Ovary (tissue), 9 donors: ENCODE measurements around the gene TMEM11. TPM values are rescaled to one million over a fixed set of nuclear protein-coding genes. Genes with fewer than 3 reads are reported as not detected.

ENCODE experiments used
- DNase-seq, 5 donors: peaks; one replicate each; pipeline ENCODE4 v3.0.0-alpha.2; 2019 to 2020
- H3K27ac ChIP-seq, 2 donors: fragments of 200-600 bp; one replicate each; pipeline versions ENCODE4 v1.5.1 to v1.8.0; 2019 to 2022
- H3K27me3 ChIP-seq: fragments of 200-600 bp; one replicate; pipeline ENCODE4 v1.8.0; 2022
- H3K36me3 ChIP-seq: fragments of 200-600 bp; sonication (generic); one replicate; pipeline ENCODE4 v1.5.1; 2019
- H3K4me1 ChIP-seq: one replicate; pipeline ENCODE4 v1.8.1; 2013; ENCODE audit warnings: mild to moderate bottlenecking, moderate library complexity; ENCODE audit not compliant: insufficient read depth
- H3K4me3 ChIP-seq: fragments of 200-600 bp; sonication (generic); one replicate; pipeline ENCODE4 v1.5.1; 2017
- H3K9me3 ChIP-seq, 2 donors: fragments of 200-600 bp in 1 of 2; sonication (generic) in 1 of 2; one replicate each; pipeline versions ENCODE4 v1.5.1 to v1.8.1; 2013 to 2019; ENCODE audit warnings: mild to moderate bottlenecking in 1 of 2, moderate library complexity in 1 of 2
- CTCF ChIP-seq, 3 donors: fragments of 450-650 bp in 2 of 3; fragments of 200-600 bp in 1 of 3; IDR thresholded peaks; one replicate each; pipeline versions ENCODE4 v1.5.1 to v1.8.0; 2016 to 2022; ENCODE audit warnings: antibody characterized with exemption in 3 of 3, mild to moderate bottlenecking in 1 of 3
- EP300 ChIP-seq: sonication (generic); formaldehyde crosslinking; IDR thresholded peaks from one replicate; pipeline ENCODE4 v1.6.1; 2017; ENCODE audit warnings: antibody characterized with exemption
- POLR2A ChIP-seq: fragments of 450-650 bp; IDR thresholded peaks from one replicate; pipeline ENCODE4 v1.6.1; 2017; ENCODE audit warnings: antibody characterized with exemption, mild to moderate bottlenecking, moderate library complexity
- WGBS, 3 donors: extraction: QIAGEN DNeasy Blood & Tissue Kit in 1 of 3; methylation state at CpG; one replicate each; pipeline versions ENCODE4 v1.1.5 to v1.1.7; 2013 to 2017; 5-methylcytosine and 5-hydroxymethylcytosine counted together
- intact Hi-C, 4 donors: fragments of 100-400 bp; cut with DNase I; formaldehyde crosslinking; loops; one replicate each; pipeline versions ENCODE4 v1.11.0 to v1.15.1; 2022 to 2023
- polyA plus RNA-seq, 2 donors: library from polyadenylated mRNA; stranded (reverse); fragments of 200-250 nt in 1 of 2; fragments of 350-450 nt in 1 of 2; fragmentation: Illumina TruSeq in 1 of 2; extraction: RNeasy Lipid Tissue Mini Kit (QIAGEN cat#74804) in 1 of 2; gene quantifications; one replicate each; pipeline ENCODE4 v1.2.3, GENCODE V29; 2013 to 2014
- total RNA-seq, 7 donors: library from RNA; depleted of rRNA in 2 of 7; stranded (reverse); fragments of >200 nt in 2 of 7; fragmentation: NEBNext Ultra II Directional in 3 of 7; extraction: Animal tissue kit (Norgen Biotek cat#: 25700) in 3 of 7; gene quantifications; one replicate each; pipeline versions ENCODE4 v1.1.0 to v1.2.4, GENCODE V29; 2016 to 2023
- donor health status: DM: no; HTN: no; CAD: no; lungs with moderate emphysema.
- donor health status: DM: no; HTN: no; CAD: no.
- donor health status: Bipolar disorder and iron deficiency.
- donor health status: DM: yes; HTN: yes; CAD: no.
- donor health status: DM: no; HTN: no; CAD: no.
- donor health status: DM: yes; HTN: yes; CAD: no.

Gene TMEM11
- total and polyA plus RNA-seq, 9 donors = 10.5 to 20.0 (median 16.4) TPM

DNA sequence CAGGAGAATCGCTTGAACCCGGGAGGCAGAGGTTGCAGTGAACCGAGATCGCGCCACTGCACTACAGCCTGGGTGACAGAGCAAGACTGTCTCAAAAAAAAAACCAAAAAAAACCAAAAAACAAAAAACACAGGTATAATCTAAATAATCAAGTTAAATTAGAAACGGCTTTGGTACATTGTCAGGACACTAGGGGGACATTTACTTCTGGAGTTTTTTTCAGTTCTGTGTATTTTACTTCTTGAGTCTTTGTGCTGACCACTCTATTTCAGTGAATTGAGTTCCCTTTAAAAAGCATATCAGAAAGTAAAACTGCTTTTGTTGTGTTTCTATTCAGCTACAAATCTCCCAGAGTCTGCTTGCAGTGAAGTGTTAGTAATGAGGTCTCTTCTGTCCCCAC lies 50.9 kb downstream of the TMEM11 start:
- intact Hi-C loops = no loop called here

GRCh38 chr17:21162394-21162775 lies 51.6 kb downstream of the TMEM11 start:
- 18 to 33% (median 31%) methylated on average over 2 of the region's 2 CpGs for WGBS, 3 donors
- Histone ChIP-seq H3K27ac (no peak overlapping the region), H3K4me1 (peaks cover 9% of the 10 kb centered on the region), H3K4me3 (no peak overlapping the region), H3K9me3 (no peaks in the 10 kb centered on the region), H3K27me3 (no peaks in the 10 kb centered on the region), H3K36me3 (no peaks in the 10 kb centered on the region)
- intact Hi-C loops = no loop called here
- TF ChIP-seq CTCF (IDR thresholded peaks at IDR 0.05) (no peak), EP300 (no peak), POLR2A (no peak)
- DNase-seq = no peak

More for the DNA sequence above, 50.9 kb downstream of the TMEM11 start:
- 81 to 86% (median 85%) methylated on average over 6 of the region's 6 CpGs for WGBS, 3 donors
- DNase-seq = no peak
- Histone ChIP-seq H3K4me3 (no peak overlapping the region), H3K27ac (no peak overlapping the region), H3K27me3 (no peaks in the 10 kb centered on the region), H3K4me1 (peaks cover 9% of the 10 kb centered on the region), H3K36me3 (no peaks in the 10 kb centered on the region), H3K9me3 (no peaks in the 10 kb centered on the region)
- no peak for TF ChIP-seq EP300
- no peak for TF ChIP-seq CTCF (IDR thresholded peaks at IDR 0.05)
- TF ChIP-seq POLR2A = no peak

DNA sequence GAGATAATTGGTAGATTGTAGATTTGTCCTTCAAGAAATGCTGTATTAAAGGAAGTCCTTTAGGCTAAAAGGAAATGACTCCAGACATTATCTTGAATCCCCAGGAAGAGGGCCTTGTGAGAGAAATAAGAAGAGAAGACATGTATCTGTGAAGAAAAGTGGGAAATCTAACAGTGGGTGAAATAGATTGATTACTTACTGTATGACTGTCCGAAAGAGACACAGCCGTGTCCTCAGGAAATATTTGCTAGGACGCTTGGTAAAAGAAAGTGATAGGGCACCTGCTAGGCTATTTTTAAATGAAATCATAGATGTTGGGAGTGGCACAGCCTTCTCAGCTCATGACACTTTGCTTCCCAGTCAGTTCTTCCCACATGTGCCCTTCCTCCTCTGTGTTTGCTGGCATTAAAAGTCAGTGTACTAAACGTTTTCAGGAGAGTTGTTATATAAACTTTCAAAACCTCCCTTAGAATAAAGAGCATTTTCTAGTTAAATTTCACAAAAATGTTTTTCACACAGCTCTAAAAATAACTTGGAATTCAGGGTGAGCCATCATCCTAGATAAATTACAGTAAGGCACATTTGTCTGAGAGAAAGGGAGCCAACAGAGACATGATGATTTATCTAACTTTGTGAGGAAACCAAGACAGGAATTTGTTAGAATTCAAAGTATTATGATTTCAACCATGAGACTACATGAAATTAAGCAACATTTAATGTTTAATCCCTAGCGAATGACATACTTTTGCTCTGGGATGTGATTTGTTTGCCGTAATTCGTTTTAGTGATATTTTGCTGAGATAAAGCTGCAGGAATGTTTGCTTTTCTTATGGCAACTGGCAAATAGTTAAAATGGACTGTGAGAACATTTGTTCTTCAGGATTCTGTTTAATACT lies 52.2 kb downstream of the TMEM11 start:
- intact Hi-C loops = no loop called here
- Histone ChIP-seq H3K27me3 (no peaks in the 10 kb centered on the region), H3K4me3 (no peak overlapping the region), H3K36me3 (no peaks in the 10 kb centered on the region), H3K27ac (no peak overlapping the region), H3K9me3 (no peaks in the 10 kb centered on the region), H3K4me1 (peaks cover 9% of the 10 kb centered on the region)
- 9% methylated on average over 7 of the region's 7 CpGs for WGBS, 3 donors
- DNase-seq = no peak
- no peak for TF ChIP-seq EP300
- no peak for TF ChIP-seq POLR2A
- no peak for TF ChIP-seq CTCF (IDR thresholded peaks at IDR 0.05)

DNA sequence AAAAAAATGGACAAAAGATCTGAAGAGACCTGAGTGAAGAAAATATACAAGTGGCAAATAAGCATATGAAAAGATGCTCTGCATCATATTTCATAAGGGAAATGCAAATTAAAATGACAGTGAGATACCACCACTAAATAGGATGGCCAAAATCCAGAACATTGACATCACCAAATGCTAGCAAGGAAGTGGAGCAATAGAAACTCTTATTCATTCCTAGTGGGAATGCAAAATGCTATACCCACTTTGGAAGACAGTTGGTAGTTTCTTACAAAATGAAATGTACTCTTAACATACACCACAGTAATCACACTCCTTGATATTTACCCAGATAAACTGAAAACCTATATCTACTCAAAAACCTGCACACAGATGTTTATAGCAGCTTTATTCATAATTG lies 53.6 kb downstream of the TMEM11 start:
- intact Hi-C loops = no loop called here
- TF ChIP-seq POLR2A (no peak), EP300 (no peak), CTCF (IDR thresholded peaks at IDR 0.05) (no peak)
- Histone ChIP-seq H3K27ac (no peak overlapping the region), H3K9me3 (no peaks in the 10 kb centered on the region), H3K4me1 (peaks cover 7% of the 10 kb centered on the region), H3K27me3 (no peaks in the 10 kb centered on the region), H3K4me3 (no peak overlapping the region), H3K36me3 (no peaks in the 10 kb centered on the region)
- DNase-seq = no peak
